ENCODE results near the gene CLC.

CLC gene

GRCh38 chr19:39749981-39750380, 12.2 kb upstream of the CLC start:
- H3K9ac ChIP-seq (ENCODE audit: low read depth, low read length, poor library complexity), result no peak overlapping the region
- no peak overlapping the region for H3K18ac ChIP-seq (ENCODE audit: low read length)
- no peaks in the 10 kb centered on the region for H3K36me3 ChIP-seq (replicated peaks in 1 of 2; ENCODE audit: control insufficient read depth in 2 of 2, insufficient read depth in 2 of 2, low read length in 2 of 2)
- no peak overlapping the region for H2BK12ac ChIP-seq (ENCODE audit: low read length)
- no peak overlapping the region for H2AFZ ChIP-seq (ENCODE audit: low read length)
- H4K91ac ChIP-seq (ENCODE audit: low read depth, low read length, poor library complexity), result no peak overlapping the region
- H2BK5ac ChIP-seq (ENCODE audit: low read length), result no peak overlapping the region
- no peaks in the 10 kb centered on the region for H3K9me3 ChIP-seq (replicated peaks in 1 of 2; ENCODE audit: control insufficient read depth in 2 of 2, insufficient read depth in 1 of 2, low read depth in 1 of 2, low read length in 2 of 2)
- no peaks in the 10 kb centered on the region for H3K4me1 ChIP-seq (ENCODE audit: control insufficient read depth in 2 of 2, insufficient read depth in 1 of 2, low read depth in 1 of 2, low read length in 2 of 2)
- H3K4me2 ChIP-seq (ENCODE audit: insufficient read depth, low read length, poor library complexity, severe bottlenecking), result no peak overlapping the region
- H3K4me3 ChIP-seq (ENCODE audit: low read length in 2 of 2), result no peak overlapping the region
- H2AK5ac ChIP-seq (ENCODE audit: low read depth, low read length), result no peak overlapping the region
- DNase-seq (ENCODE audit: low spot score), result no peak
- H3K27me3 ChIP-seq (ENCODE audit: control insufficient read depth in 3 of 3, insufficient read depth in 3 of 3, low read depth in 1 of 3, low read length in 3 of 3), result peaks cover 0 to 12% (median 0%) of the 10 kb centered on the region in 3 experiments
- WGBS, 2 donors (ENCODE audit: extremely low coverage in 2 of 2, insufficient read length in 2 of 2, insufficient replicate concordance in 1 of 2), result no CpG with 5 or more reads among the region's 5 CpGs
- H2BK15ac ChIP-seq (ENCODE audit: low read length), result no peak overlapping the region
- H2BK120ac ChIP-seq (ENCODE audit: low read depth, low read length), result no peak overlapping the region
- H3K27ac ChIP-seq (replicated peaks; ENCODE audit: low read length), result no peak overlapping the region
- H3K79me1 ChIP-seq (ENCODE audit: low read depth, low read length), result no peaks in the 10 kb centered on the region
- H3K23ac ChIP-seq (ENCODE audit: low read depth, low read length, poor library complexity), result no peak overlapping the region
- no peak overlapping the region for H3K14ac ChIP-seq (ENCODE audit: low read length)
- no peak overlapping the region for H3K4ac ChIP-seq (ENCODE audit: low read length)
- no peak overlapping the region for H4K8ac ChIP-seq (ENCODE audit: low read depth, low read length)

GRCh38 chr19:39746836-39747529, 9.2 kb upstream of the CLC start:
- no peak overlapping the region for H3K14ac ChIP-seq (ENCODE audit: low read length)
- H3K79me1 ChIP-seq (ENCODE audit: low read depth, low read length), result no peaks in the 10 kb centered on the region
- DNase-seq (ENCODE audit: low spot score), result no peak
- H4K91ac ChIP-seq (ENCODE audit: low read depth, low read length, poor library complexity), result no peak overlapping the region
- no peak overlapping the region for H3K4me3 ChIP-seq (ENCODE audit: low read length in 2 of 2)
- H3K27me3 ChIP-seq (ENCODE audit: control insufficient read depth in 3 of 3, insufficient read depth in 3 of 3, low read depth in 1 of 3, low read length in 3 of 3), result peaks cover 0 to 12% (median 0%) of the 10 kb centered on the region in 3 experiments
- H3K23ac ChIP-seq (ENCODE audit: low read depth, low read length, poor library complexity), result no peak overlapping the region
- H3K9ac ChIP-seq (ENCODE audit: low read depth, low read length, poor library complexity), result no peak overlapping the region
- H3K27ac ChIP-seq (replicated peaks; ENCODE audit: low read length), result no peak overlapping the region
- no peak overlapping the region for H4K8ac ChIP-seq (ENCODE audit: low read depth, low read length)
- WGBS, 2 donors (ENCODE audit: extremely low coverage in 2 of 2, insufficient read length in 2 of 2, insufficient replicate concordance in 1 of 2), result no CpG with 5 or more reads among the region's 4 CpGs
- no peak overlapping the region for H2BK15ac ChIP-seq (ENCODE audit: low read length)
- H2BK5ac ChIP-seq (ENCODE audit: low read length), result no peak overlapping the region
- no peak overlapping the region for H2AFZ ChIP-seq (ENCODE audit: low read length)
- no peak overlapping the region for H2BK120ac ChIP-seq (ENCODE audit: low read depth, low read length)
- H3K4ac ChIP-seq (ENCODE audit: low read length), result no peak overlapping the region
- no peak overlapping the region for H3K4me2 ChIP-seq (ENCODE audit: insufficient read depth, low read length, poor library complexity, severe bottlenecking)
- no peaks in the 10 kb centered on the region for H3K36me3 ChIP-seq (replicated peaks in 1 of 2; ENCODE audit: control insufficient read depth in 2 of 2, insufficient read depth in 2 of 2, low read length in 2 of 2)
- H2AK5ac ChIP-seq (ENCODE audit: low read depth, low read length), result no peak overlapping the region
- H3K9me3 ChIP-seq (replicated peaks in 1 of 2; ENCODE audit: control insufficient read depth in 2 of 2, insufficient read depth in 1 of 2, low read depth in 1 of 2, low read length in 2 of 2), result no peaks in the 10 kb centered on the region
- H3K18ac ChIP-seq (ENCODE audit: low read length), result no peak overlapping the region
- H2BK12ac ChIP-seq (ENCODE audit: low read length), result no peak overlapping the region
- no peaks in the 10 kb centered on the region for H3K4me1 ChIP-seq (ENCODE audit: control insufficient read depth in 2 of 2, insufficient read depth in 1 of 2, low read depth in 1 of 2, low read length in 2 of 2)

GRCh38 chr19:39745643-39746042, 7.8 kb upstream of the CLC start:
- Histone ChIP-seq H3K4me1 (ENCODE audit: control insufficient read depth in 2 of 2, insufficient read depth in 1 of 2, low read depth in 1 of 2, low read length in 2 of 2) (no peaks in the 10 kb centered on the region), H3K9me3 (replicated peaks in 1 of 2; ENCODE audit: control insufficient read depth in 2 of 2, insufficient read depth in 1 of 2, low read depth in 1 of 2, low read length in 2 of 2) (no peaks in the 10 kb centered on the region), H3K79me1 (ENCODE audit: low read depth, low read length) (no peaks in the 10 kb centered on the region), H3K14ac (ENCODE audit: low read length) (no peak overlapping the region), H3K9ac (ENCODE audit: low read depth, low read length, poor library complexity) (no peak overlapping the region), H3K23ac (ENCODE audit: low read depth, low read length, poor library complexity) (no peak overlapping the region), H3K4ac (ENCODE audit: low read length) (no peak overlapping the region), H3K4me2 (ENCODE audit: insufficient read depth, low read length, poor library complexity, severe bottlenecking) (no peak overlapping the region), H2AFZ (ENCODE audit: low read length) (no peak overlapping the region), H3K18ac (ENCODE audit: low read length) (no peak overlapping the region), H3K36me3 (replicated peaks in 1 of 2; ENCODE audit: control insufficient read depth in 2 of 2, insufficient read depth in 2 of 2, low read length in 2 of 2) (no peaks in the 10 kb centered on the region), H3K27me3 (ENCODE audit: control insufficient read depth in 3 of 3, insufficient read depth in 3 of 3, low read depth in 1 of 3, low read length in 3 of 3) (peaks cover 0 to 5% (median 0%) of the 10 kb centered on the region in 3 experiments), H2BK5ac (ENCODE audit: low read length) (no peak overlapping the region), H3K27ac (replicated peaks; ENCODE audit: low read length) (no peak overlapping the region), H2BK120ac (ENCODE audit: low read depth, low read length) (no peak overlapping the region), H4K8ac (ENCODE audit: low read depth, low read length) (no peak overlapping the region), H2BK12ac (ENCODE audit: low read length) (no peak overlapping the region), H4K91ac (ENCODE audit: low read depth, low read length, poor library complexity) (no peak overlapping the region), H3K4me3 (ENCODE audit: low read length in 2 of 2) (no peak overlapping the region), H2BK15ac (ENCODE audit: low read length) (no peak overlapping the region), H2AK5ac (ENCODE audit: low read depth, low read length) (no peak overlapping the region)
- whole genome bisulfite sequencing, 2 donors (ENCODE audit: extremely low coverage in 2 of 2, insufficient read length in 2 of 2, insufficient replicate concordance in 1 of 2), result no CpG with 5 or more reads among the region's 3 CpGs
- DNase-seq (ENCODE audit: low spot score), result no peak

GRCh38 chr19:39740395-39740794, 2.6 kb upstream of the CLC start:
- H4K91ac ChIP-seq (ENCODE audit: low read depth, low read length, poor library complexity), result no peak overlapping the region
- no peak overlapping the region for H2BK120ac ChIP-seq (ENCODE audit: low read depth, low read length)
- no peak overlapping the region for H3K4ac ChIP-seq (ENCODE audit: low read length)
- H3K14ac ChIP-seq (ENCODE audit: low read length), result no peak overlapping the region
- H3K4me2 ChIP-seq (ENCODE audit: insufficient read depth, low read length, poor library complexity, severe bottlenecking), result no peak overlapping the region
- H3K36me3 ChIP-seq (replicated peaks in 1 of 2; ENCODE audit: control insufficient read depth in 2 of 2, insufficient read depth in 2 of 2, low read length in 2 of 2), result no peaks in the 10 kb centered on the region
- H3K4me1 ChIP-seq (ENCODE audit: control insufficient read depth in 2 of 2, insufficient read depth in 1 of 2, low read depth in 1 of 2, low read length in 2 of 2), result no peaks in the 10 kb centered on the region
- H4K8ac ChIP-seq (ENCODE audit: low read depth, low read length), result no peak overlapping the region
- no peak overlapping the region for H2AK5ac ChIP-seq (ENCODE audit: low read depth, low read length)
- no peak overlapping the region for H2AFZ ChIP-seq (ENCODE audit: low read length)
- no peak overlapping the region for H3K4me3 ChIP-seq (ENCODE audit: low read length in 2 of 2)
- DNase-seq (ENCODE audit: low spot score), result no peak
- H3K79me1 ChIP-seq (ENCODE audit: low read depth, low read length), result no peaks in the 10 kb centered on the region
- H3K9ac ChIP-seq (ENCODE audit: low read depth, low read length, poor library complexity), result no peak overlapping the region
- H2BK15ac ChIP-seq (ENCODE audit: low read length), result no peak overlapping the region
- H2BK5ac ChIP-seq (ENCODE audit: low read length), result no peak overlapping the region
- H3K27ac ChIP-seq (replicated peaks; ENCODE audit: low read length), result no peak overlapping the region
- H3K23ac ChIP-seq (ENCODE audit: low read depth, low read length, poor library complexity), result no peak overlapping the region
- no peak overlapping the region for H2BK12ac ChIP-seq (ENCODE audit: low read length)
- peaks cover 0 to 11% (median 2%) of the 10 kb centered on the region in 3 experiments for H3K27me3 ChIP-seq (ENCODE audit: control insufficient read depth in 3 of 3, insufficient read depth in 3 of 3, low read depth in 1 of 3, low read length in 3 of 3)
- WGBS, 2 donors (ENCODE audit: extremely low coverage in 2 of 2, insufficient read length in 2 of 2, insufficient replicate concordance in 1 of 2), result no CpG with 5 or more reads among the region's 1 CpG
- H3K18ac ChIP-seq (ENCODE audit: low read length), result no peak overlapping the region
- no peaks in the 10 kb centered on the region for H3K9me3 ChIP-seq (replicated peaks in 1 of 2; ENCODE audit: control insufficient read depth in 2 of 2, insufficient read depth in 1 of 2, low read depth in 1 of 2, low read length in 2 of 2)

Measured in neuronal stem cell (in vitro differentiated cells).